Esophagus muscularis mucosa (tissue), 4 donors: ENCODE measurements around the gene APOB. TPM values are rescaled to one million over a fixed set of nuclear protein-coding genes. Genes with fewer than 3 reads are reported as not detected.

ENCODE experiments used
- DNase-seq: peaks from one replicate; pipeline ENCODE4 v3.0.0-alpha.2; 2017; ENCODE audit errors: extremely low spot score
- H3K27ac ChIP-seq, 4 donors: fragments of 200-600 bp; sonication (generic); replicated peaks in 1 of 4; 1 replicate in 3 of 4; 2 replicates in 1 of 4; pipeline ENCODE4 v1.5.1; 2016 to 2019; ENCODE audit warnings: mild to moderate bottlenecking in 1 of 4
- H3K27me3 ChIP-seq, 4 donors: fragments of 200-600 bp; sonication (generic); one replicate each; pipeline versions ENCODE4 v1.5.1 to v1.6.0; 2016 to 2019
- H3K36me3 ChIP-seq, 4 donors: fragments of 200-600 bp; sonication (generic); one replicate each; pipeline ENCODE4 v1.5.1; 2016 to 2019
- H3K4me1 ChIP-seq, 4 donors: fragments of 200-600 bp; sonication (generic); one replicate each; pipeline ENCODE4 v1.5.1; 2016 to 2019
- H3K4me3 ChIP-seq, 4 donors: fragments of 200-600 bp; sonication (generic); 1 replicate in 2 of 4; 2 replicates in 2 of 4; pipeline ENCODE4 v1.5.1; 2016 to 2019; ENCODE audit warnings: mild to moderate bottlenecking in 4 of 4, moderate library complexity in 1 of 4
- H3K9me3 ChIP-seq, 4 donors: fragments of 200-600 bp; sonication (generic); 1 replicate in 3 of 4; 2 replicates in 1 of 4; pipeline ENCODE4 v1.5.1; 2016 to 2019
- EP300 ChIP-seq: sonication (generic); formaldehyde crosslinking; IDR thresholded peaks from one replicate; pipeline ENCODE4 v1.6.1; 2017; ENCODE audit warnings: antibody characterized with exemption
- POLR2A ChIP-seq: fragments of 450-650 bp; IDR thresholded peaks from one replicate; pipeline ENCODE4 v1.6.1; 2017; ENCODE audit warnings: antibody characterized with exemption, moderate library complexity, mild to moderate bottlenecking, low read depth
- POLR2AphosphoS5 ChIP-seq, 2 donors: sonication (generic); formaldehyde crosslinking; IDR thresholded peaks; one replicate each; pipeline ENCODE4 v1.6.1; 2017; ENCODE audit warnings: antibody characterized with exemption in 2 of 2
- WGBS: methylation state at CpG from one replicate; pipeline ENCODE4 v1.1.5; 2018; 5-methylcytosine and 5-hydroxymethylcytosine counted together
- intact Hi-C: fragments of 100-400 bp; cut with DNase I; formaldehyde crosslinking; loops from one replicate; pipeline ENCODE4 v1.15.1; 2023
- total RNA-seq, 4 donors: library from RNA; depleted of rRNA; stranded (reverse); fragments of >200 nt; gene quantifications; one replicate each; pipeline versions ENCODE4 v1.1.0 to v1.2.1, GENCODE V29; 2016
- TF ChIP-seq, protein P1 (sequence below), 3 experiments: fragments of 200-600 bp in 2 of 3; fragments of 450-650 bp in 1 of 3; sonication (generic) in 2 of 3; IDR thresholded peaks; one replicate each; pipeline ENCODE4 v1.5.1; 2017 to 2019; ENCODE audit warnings: antibody characterized with exemption in 3 of 3, mild to moderate bottlenecking in 2 of 3, moderate library complexity in 1 of 3

The APOB gene
- total RNA-seq, 4 donors from 2014 or later = 0.83 to 4.4 (median 2.0) TPM

DNA sequence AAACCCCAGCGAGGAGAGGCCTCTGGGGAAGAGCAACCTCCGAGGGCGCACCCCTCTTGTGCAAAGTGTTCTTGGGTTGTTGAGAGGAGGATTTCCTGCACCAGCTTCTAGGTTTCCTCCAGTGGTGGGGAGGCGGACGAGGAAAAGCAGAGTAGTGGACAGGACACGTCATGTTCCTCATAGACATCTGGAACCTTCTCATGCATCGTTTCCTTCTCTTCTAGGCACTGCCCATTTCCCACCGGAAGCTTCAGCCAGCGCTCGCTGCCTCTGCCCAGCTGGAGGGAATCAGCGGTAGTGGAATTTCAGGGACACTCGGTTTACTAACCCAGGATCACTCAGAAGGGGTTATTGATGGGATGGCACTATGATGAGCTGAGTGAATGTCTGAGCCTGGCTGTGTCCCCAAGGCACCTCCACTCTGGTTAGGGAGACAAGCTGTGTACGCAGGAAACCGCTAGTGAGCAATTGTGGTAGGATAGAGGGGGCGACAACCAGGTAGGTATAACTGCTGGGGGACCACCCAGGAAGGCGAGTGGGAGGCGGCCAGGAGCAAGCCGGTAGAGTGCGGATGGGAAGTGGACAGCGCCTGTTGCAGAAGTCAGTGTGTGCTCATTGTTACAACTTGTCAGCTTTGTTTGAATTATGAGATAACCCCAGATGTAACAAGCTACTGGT lies 960 bp upstream of the APOB start:
- peaks cover 9 to 40% (median 27%) of the 10 kb centered on the region in 4 donors for H3K4me1 ChIP-seq
- no peak overlapping the region for H3K4me3 ChIP-seq
- H3K36me3 ChIP-seq = no peaks in the 10 kb centered on the region
- H3K27me3 ChIP-seq = peaks cover 0 to 9% (median 0%) of the 10 kb centered on the region in 4 donors
- H3K27ac ChIP-seq = no peak overlapping the region
- TF ChIP-seq, protein P1, sequence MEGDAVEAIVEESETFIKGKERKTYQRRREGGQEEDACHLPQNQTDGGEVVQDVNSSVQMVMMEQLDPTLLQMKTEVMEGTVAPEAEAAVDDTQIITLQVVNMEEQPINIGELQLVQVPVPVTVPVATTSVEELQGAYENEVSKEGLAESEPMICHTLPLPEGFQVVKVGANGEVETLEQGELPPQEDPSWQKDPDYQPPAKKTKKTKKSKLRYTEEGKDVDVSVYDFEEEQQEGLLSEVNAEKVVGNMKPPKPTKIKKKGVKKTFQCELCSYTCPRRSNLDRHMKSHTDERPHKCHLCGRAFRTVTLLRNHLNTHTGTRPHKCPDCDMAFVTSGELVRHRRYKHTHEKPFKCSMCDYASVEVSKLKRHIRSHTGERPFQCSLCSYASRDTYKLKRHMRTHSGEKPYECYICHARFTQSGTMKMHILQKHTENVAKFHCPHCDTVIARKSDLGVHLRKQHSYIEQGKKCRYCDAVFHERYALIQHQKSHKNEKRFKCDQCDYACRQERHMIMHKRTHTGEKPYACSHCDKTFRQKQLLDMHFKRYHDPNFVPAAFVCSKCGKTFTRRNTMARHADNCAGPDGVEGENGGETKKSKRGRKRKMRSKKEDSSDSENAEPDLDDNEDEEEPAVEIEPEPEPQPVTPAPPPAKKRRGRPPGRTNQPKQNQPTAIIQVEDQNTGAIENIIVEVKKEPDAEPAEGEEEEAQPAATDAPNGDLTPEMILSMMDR (IDR thresholded peaks at IDR 0.05) = no peak
- TF ChIP-seq POLR2AphosphoS5 (IDR thresholded peaks at IDR 0.05) (no peak), POLR2A (no peak), EP300 (no peak)
- whole genome bisulfite sequencing = 82% methylated on average over 20 of the region's 20 CpGs
- intact Hi-C loops = loop anchor here (5.0 kb wide), 1 partner anchor 272 kb away; no protein-coding TSS in a partner anchor
- no peaks in the 10 kb centered on the region for H3K9me3 ChIP-seq
- DNase-seq = no peak

DNA sequence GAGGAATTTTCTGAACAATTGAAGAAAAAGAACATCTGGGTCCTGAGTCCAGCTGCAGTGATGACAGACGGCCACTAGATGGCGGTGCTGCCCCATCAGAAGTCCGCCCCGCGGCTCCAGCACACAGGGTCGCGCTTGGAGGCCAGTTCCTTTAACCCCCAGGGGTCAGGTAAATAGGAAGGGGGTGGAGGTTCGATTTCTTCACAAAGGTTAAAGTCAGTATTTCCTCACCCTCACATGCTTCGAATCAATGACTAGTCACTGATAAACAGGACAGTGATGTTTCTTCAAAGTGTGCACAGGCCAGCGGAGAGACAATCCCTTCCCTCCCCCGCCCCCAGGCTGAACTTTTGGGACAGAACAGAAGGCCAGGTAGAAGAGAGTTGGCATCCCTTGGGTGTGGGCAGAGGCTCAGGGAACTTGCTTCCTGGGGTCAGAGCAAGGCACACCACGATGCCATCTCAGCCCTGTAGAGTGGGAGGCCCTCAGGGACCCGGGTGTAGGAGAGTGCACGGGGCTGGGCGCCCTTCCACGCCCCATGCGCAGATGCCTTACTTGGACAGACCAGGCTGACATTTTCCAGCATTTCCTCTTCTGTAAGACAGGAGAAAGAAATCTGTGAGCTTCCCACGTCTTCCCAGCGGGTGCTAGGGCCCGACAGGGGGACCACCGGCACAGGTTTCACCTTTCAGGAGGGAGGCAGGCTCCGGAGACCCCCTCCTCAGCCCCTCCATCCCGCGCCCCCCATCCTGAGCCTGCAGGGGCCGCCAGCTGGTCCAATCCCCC lies 722 bp downstream of the APOB start:
- WGBS = 12% methylated on average over 13 of the region's 25 CpGs
- TF ChIP-seq, protein P1 (IDR thresholded peaks at IDR 0.05) = peak in 2 of 3 experiments; percentile 98
- no peak for TF ChIP-seq POLR2A
- no peak for TF ChIP-seq EP300
- H3K27ac ChIP-seq = peak overlapping the region in 3 of 4 donors; percentile 28 to 65 (median 63)

GRCh38 chr2:21042708-21042957 lies 1.2 kb downstream of the APOB start:
- no peak for DNase-seq
- TF ChIP-seq POLR2AphosphoS5 (IDR thresholded peaks at IDR 0.05) (no peak), EP300 (no peak)
- H3K27ac ChIP-seq = peak overlapping the region in 3 of 4 donors; percentile 21 to 65 (median 28)
- intact Hi-C loops = loop anchor here (5.0 kb wide), 1 partner anchor 275 kb away; no protein-coding TSS in a partner anchor
- H3K9me3 ChIP-seq = no peaks in the 10 kb centered on the region
- H3K36me3 ChIP-seq = no peaks in the 10 kb centered on the region
- 25% methylated on average over 5 of the region's 5 CpGs for WGBS
- peaks cover 21 to 60% (median 48%) of the 10 kb centered on the region in 4 donors for H3K4me1 ChIP-seq
- H3K4me3 ChIP-seq = no peak overlapping the region
- H3K27me3 ChIP-seq = peaks cover 0 to 9% (median 0%) of the 10 kb centered on the region in 4 donors

More for the DNA sequence above, 722 bp downstream of the APOB start:
- Histone ChIP-seq H3K36me3 (no peaks in the 10 kb centered on the region), H3K4me3 (peak overlapping the region; percentile 16 to 37 (median 24)), H3K4me1 (peaks cover 16 to 55% (median 42%) of the 10 kb centered on the region in 4 donors), H3K9me3 (no peaks in the 10 kb centered on the region), H3K27me3 (peaks cover 0 to 9% (median 0%) of the 10 kb centered on the region in 4 donors)
- no peak for DNase-seq
- intact Hi-C loops = loop anchor here (1.0 to 5.0 kb wide), 2 partner anchors 75 to 274 kb away; no protein-coding TSS in a partner anchor

- Histone ChIP-seq H3K27me3 (peaks cover 0 to 9% (median 0%) of the 10 kb centered on the region in 4 donors), H3K4me3 (no peak overlapping the region), H3K27ac (peak overlapping the region; percentile 12 to 65 (median 24)), H3K4me1 (peaks cover 23 to 65% (median 49%) of the 10 kb centered on the region in 4 donors), H3K36me3 (no peaks in the 10 kb centered on the region), H3K9me3 (no peaks in the 10 kb centered on the region)
- intact Hi-C loops = loop anchor here (2.0 to 5.0 kb wide), 2 partner anchors 275 to 381 kb away; no protein-coding TSS in a partner anchor
- WGBS = 83% methylated on average over 16 of the region's 16 CpGs
- DNase-seq = no peak
- TF ChIP-seq POLR2AphosphoS5 (IDR thresholded peaks at IDR 0.05) = no peak
- no peak for TF ChIP-seq POLR2A
- no peak for TF ChIP-seq EP300
Observed at GRCh38 chr2:21041943-21042707, 1.7 kb downstream of the APOB start.

DNA sequence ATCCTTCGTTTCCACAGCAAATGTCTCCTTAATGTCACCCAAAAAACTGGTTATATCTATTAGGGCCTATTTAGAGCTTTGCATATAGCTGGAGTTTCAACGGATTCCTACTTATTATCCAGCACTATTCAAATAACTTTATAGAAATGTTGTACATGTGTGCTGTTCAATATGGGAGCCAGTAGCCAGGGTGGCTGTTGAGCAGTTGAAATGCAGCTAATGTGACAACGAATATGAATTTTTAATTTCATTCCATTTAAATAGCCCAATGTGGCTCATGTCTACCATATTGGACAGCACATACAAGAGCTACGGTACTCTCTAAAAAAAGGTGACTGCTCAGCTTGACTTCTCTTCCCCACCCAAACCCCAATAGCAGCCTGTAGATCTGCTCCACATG lies 2.4 kb downstream of the APOB start:
- H3K27ac ChIP-seq = peak overlapping the region; percentile 31 to 82 (median 80)
- intact Hi-C loops = loop anchor here (2.0 to 5.0 kb wide), 2 partner anchors 276 to 381 kb away; no protein-coding TSS in a partner anchor

More for the DNA sequence above, 2.4 kb downstream of the APOB start:
- TF ChIP-seq, protein P1 (IDR thresholded peaks at IDR 0.05) = no peak
- TF ChIP-seq POLR2AphosphoS5 (IDR thresholded peaks at IDR 0.05) = no peak
- no peak for TF ChIP-seq EP300
- TF ChIP-seq POLR2A = no peak
- peaks cover 0 to 9% (median 0%) of the 10 kb centered on the region in 4 donors for H3K27me3 ChIP-seq
- 85% methylated on average over 4 of the region's 4 CpGs for WGBS
- peaks cover 23 to 66% (median 49%) of the 10 kb centered on the region in 4 donors for H3K4me1 ChIP-seq
- H3K36me3 ChIP-seq = no peaks in the 10 kb centered on the region
- H3K9me3 ChIP-seq = no peaks in the 10 kb centered on the region
- H3K4me3 ChIP-seq = no peak overlapping the region
- DNase-seq = no peak
